Gastrocnemius medialis (tissue), 4 donors: ENCODE data around the gene RFC4. TPM values are rescaled to one million over a fixed set of nuclear protein-coding genes. Genes with fewer than 3 reads are reported as not detected.

Experiments used
- ATAC-seq, 2 donors: fragments of 150-250 bp; one replicate each; pipeline ENCODE4 v1.9.1; 2016
- DNase-seq, 2 donors: peaks; one replicate each; pipeline ENCODE4 v3.0.0-alpha.2; 2019
- H3K27ac ChIP-seq, 4 donors: fragments of 200-600 bp; sonication (generic); 1 replicate in 1 of 4; 2 replicates in 3 of 4; pipeline ENCODE4 v1.5.1; 2016 to 2018; ENCODE audit warnings: mild to moderate bottlenecking in 2 of 4, moderate library complexity in 1 of 4
- H3K27me3 ChIP-seq, 3 donors: fragments of 200-600 bp; sonication (generic) in 2 of 3; 1 replicate in 1 of 3; 2 replicates in 2 of 3; pipeline versions ENCODE4 v1.5.1 to v1.6.0; 2016 to 2019; ENCODE audit warnings: mild to moderate bottlenecking in 1 of 3, moderate library complexity in 1 of 3
- H3K36me3 ChIP-seq, 2 donors: fragments of 200-600 bp; sonication (generic) in 1 of 2; one replicate each; pipeline ENCODE4 v1.5.1; 2017 to 2018
- H3K4me1 ChIP-seq, 2 donors: fragments of 200-600 bp; sonication (generic) in 1 of 2; one replicate each; pipeline ENCODE4 v1.5.1; 2016 to 2017; ENCODE audit warnings: mild to moderate bottlenecking in 2 of 2
- H3K4me3 ChIP-seq, 4 donors: fragments of 200-600 bp; sonication (generic) in 3 of 4; 1 replicate in 1 of 4; 2 replicates in 3 of 4; pipeline ENCODE4 v1.5.1; 2016 to 2019; ENCODE audit warnings: mild to moderate bottlenecking in 2 of 4
- H3K9me3 ChIP-seq, 3 donors: fragments of 200-600 bp; sonication (generic) in 2 of 3; 1 replicate in 1 of 3; 2 replicates in 2 of 3; pipeline ENCODE4 v1.5.1; 2016 to 2019
- POLR2A ChIP-seq, 2 donors: fragments of 450-650 bp; IDR thresholded peaks; one replicate each; pipeline ENCODE4 v1.6.1; 2017; ENCODE audit warnings: antibody characterized with exemption in 2 of 2, mild to moderate bottlenecking in 2 of 2, moderate library complexity in 2 of 2
- in situ Hi-C, 4 donors: fragments of 200-750 bp; cut with MboI; loops; one replicate each; pipeline versions ENCODE4 v1.15.0 to v1.8.0; 2017; ENCODE audit warnings: low sequenced_read_pairs in 4 of 4
- intact Hi-C: fragments of 100-400 bp; cut with DNase I; formaldehyde crosslinking; loops from one replicate; pipeline ENCODE4 v1.15.1; 2023; ENCODE audit warnings: low total_unique reads
- total RNA-seq, 4 donors: library from RNA; depleted of rRNA; stranded (reverse); fragments of >200 nt; gene quantifications; one replicate each; pipeline versions ENCODE4 v1.1.0 to v1.2.3, GENCODE V29; 2016
- TF ChIP-seq, protein P1 (sequence below), 5 experiments: fragments of 450-650 bp in 3 of 5; fragments of 200-600 bp in 2 of 5; sonication (generic) in 2 of 5; IDR thresholded peaks in 4 of 5; conservative IDR thresholded peaks in 1 of 5; 1 replicate in 4 of 5; 2 replicates in 1 of 5; pipeline ENCODE4 v1.5.1; 2016 to 2019; ENCODE audit warnings: antibody characterized with exemption in 5 of 5, mild to moderate bottlenecking in 3 of 5, moderate library complexity in 3 of 5

RFC4 gene
- total RNA-seq, 4 donors from 2014 or later: 4.5 to 15.1 (median 7.3) TPM

DNA sequence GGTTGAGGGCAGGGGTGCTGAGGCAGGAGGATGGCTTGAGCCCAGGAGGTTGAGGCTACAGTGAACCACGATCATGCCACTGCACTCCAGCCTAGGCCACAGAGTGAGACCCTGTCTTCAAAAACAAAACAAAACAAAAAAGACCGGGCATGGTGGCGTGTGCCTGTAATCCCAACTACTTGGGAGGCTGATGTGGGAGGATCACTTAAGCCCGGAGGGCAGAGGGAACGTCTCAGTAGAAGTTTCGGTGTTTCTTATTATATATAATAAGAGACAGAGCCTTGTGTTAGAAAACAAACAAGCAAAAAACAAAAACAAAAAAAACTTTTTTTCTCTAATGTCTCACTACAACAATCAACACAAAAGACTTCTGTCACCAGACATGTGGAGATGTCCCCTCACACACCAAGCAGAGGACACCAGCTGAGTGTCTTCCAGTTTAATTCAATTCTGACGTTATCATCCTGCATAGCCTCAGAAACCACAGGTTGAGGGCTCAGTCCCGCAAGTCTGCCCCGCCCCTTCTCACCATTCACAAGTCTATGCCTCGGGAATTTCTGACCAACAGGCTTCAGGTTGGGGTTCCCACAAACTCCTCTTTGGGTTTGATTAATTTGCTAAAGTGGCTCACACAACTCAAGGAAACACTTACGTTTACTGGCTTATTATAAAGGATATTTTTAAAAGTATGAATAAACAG, 46.9 kb downstream of the RFC4 start:
- intact Hi-C loops (no loop called here), in situ Hi-C loops (no loop called here)
- H3K27me3 ChIP-seq: peaks cover 0 to under 1% (median 0%) of the 10 kb centered on the region in 3 donors
- H3K4me3 ChIP-seq: no peak overlapping the region
- H3K9me3 ChIP-seq: no peaks in the 10 kb centered on the region
- DNase-seq (no peak), ATAC-seq (no peak)
- no peak overlapping the region for H3K27ac ChIP-seq
- no peak for TF ChIP-seq POLR2A (IDR thresholded peaks at IDR 0.05)
- TF ChIP-seq, protein P1, sequence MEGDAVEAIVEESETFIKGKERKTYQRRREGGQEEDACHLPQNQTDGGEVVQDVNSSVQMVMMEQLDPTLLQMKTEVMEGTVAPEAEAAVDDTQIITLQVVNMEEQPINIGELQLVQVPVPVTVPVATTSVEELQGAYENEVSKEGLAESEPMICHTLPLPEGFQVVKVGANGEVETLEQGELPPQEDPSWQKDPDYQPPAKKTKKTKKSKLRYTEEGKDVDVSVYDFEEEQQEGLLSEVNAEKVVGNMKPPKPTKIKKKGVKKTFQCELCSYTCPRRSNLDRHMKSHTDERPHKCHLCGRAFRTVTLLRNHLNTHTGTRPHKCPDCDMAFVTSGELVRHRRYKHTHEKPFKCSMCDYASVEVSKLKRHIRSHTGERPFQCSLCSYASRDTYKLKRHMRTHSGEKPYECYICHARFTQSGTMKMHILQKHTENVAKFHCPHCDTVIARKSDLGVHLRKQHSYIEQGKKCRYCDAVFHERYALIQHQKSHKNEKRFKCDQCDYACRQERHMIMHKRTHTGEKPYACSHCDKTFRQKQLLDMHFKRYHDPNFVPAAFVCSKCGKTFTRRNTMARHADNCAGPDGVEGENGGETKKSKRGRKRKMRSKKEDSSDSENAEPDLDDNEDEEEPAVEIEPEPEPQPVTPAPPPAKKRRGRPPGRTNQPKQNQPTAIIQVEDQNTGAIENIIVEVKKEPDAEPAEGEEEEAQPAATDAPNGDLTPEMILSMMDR (IDR thresholded peaks at IDR 0.05 in 4 of 5, conservative IDR thresholded peaks at IDR 0.05 in 1 of 5): no peak
- H3K36me3 ChIP-seq: no peaks in the 10 kb centered on the region
- H3K4me1 ChIP-seq: no peaks in the 10 kb centered on the region

DNA sequence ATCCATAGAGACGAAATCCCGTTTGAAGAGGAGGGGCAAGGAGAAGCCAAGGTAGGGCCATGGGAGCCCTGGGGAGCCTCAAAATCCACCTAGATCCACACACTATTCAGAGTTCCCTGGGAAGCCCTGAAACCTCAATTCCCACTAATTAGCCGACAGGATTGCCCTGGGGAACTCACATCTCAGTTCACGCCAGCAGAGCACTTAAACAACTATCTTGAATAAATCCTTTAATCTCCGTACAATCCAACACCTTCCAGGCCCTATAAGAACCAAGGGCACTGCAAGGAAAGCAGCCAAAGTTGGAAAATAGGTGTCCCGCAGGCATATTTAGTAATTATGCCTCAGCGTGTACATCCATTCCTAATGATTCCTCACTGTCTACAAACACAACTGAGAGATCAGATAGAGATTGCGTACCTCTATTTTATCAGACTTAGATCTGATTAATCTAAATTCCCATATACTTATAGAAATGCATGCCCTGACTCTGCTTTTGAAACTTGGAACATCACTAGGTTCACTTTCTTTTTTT, 48.5 kb downstream of the RFC4 start:
- ATAC-seq (no peak), DNase-seq (no peak)
- intact Hi-C loops (no loop called here), in situ Hi-C loops (no loop called here)
- H3K27ac ChIP-seq: no peak overlapping the region
- no peaks in the 10 kb centered on the region for H3K4me1 ChIP-seq
- H3K36me3 ChIP-seq: no peaks in the 10 kb centered on the region
- TF ChIP-seq POLR2A (IDR thresholded peaks at IDR 0.05): no peak
- TF ChIP-seq, protein P1 (IDR thresholded peaks at IDR 0.05 in 4 of 5, conservative IDR thresholded peaks at IDR 0.05 in 1 of 5): no peak
- no peaks in the 10 kb centered on the region for H3K9me3 ChIP-seq
- peaks cover 0 to 8% (median 0%) of the 10 kb centered on the region in 3 donors for H3K27me3 ChIP-seq
- no peak overlapping the region for H3K4me3 ChIP-seq

DNA sequence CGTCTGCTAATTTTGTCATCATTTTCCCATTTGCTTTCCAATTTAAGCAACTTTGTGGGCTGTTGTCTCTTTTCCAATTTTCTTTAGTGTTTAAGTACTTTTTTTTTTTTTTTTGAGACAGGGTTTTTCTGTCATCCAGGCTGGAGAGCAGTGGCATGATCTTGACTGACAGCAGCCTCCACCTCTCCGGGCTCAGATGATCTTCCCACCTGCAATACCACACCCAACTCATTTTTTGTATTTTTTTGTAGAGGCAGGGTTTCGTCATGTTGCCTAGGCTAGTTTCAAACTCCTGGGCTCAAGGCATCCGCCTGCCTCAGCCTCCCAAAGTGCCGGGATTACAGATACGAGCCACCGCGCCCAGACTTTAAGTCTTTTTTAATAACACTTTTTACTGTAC, 49.1 kb downstream of the RFC4 start:
- H3K27ac ChIP-seq: no peak overlapping the region
- H3K27me3 ChIP-seq: peaks cover 0 to 8% (median 0%) of the 10 kb centered on the region in 3 donors
- no peaks in the 10 kb centered on the region for H3K36me3 ChIP-seq
- H3K9me3 ChIP-seq: no peaks in the 10 kb centered on the region
- no peaks in the 10 kb centered on the region for H3K4me1 ChIP-seq
- in situ Hi-C loops: no loop called here
- DNase-seq (no peak), ATAC-seq (no peak)
- TF ChIP-seq, protein P1 (IDR thresholded peaks at IDR 0.05 in 4 of 5, conservative IDR thresholded peaks at IDR 0.05 in 1 of 5): no peak
- TF ChIP-seq POLR2A (IDR thresholded peaks at IDR 0.05): no peak
- no peak overlapping the region for H3K4me3 ChIP-seq
- intact Hi-C loops: no loop called here

DNA sequence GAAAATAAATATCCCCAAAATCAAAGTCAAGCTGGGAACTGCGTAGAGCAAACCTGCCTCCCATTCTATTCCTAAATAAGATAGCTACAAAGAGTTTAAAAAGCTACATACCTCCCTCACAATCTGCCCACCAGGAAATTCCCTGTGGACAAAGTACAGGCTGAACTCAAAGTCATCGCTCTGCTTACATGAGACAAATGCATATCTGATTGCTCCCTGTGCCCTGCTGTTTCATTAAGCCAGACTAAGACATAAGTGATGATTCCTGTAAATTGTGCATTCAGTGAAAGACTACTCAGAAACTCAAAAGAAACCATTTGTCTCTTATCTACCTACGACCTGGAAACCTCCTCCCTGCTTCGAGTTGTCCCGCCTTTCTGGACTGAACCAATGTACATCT, 51.4 kb downstream of the RFC4 start:
- intact Hi-C loops: no loop called here
- TF ChIP-seq, protein P1 (IDR thresholded peaks at IDR 0.05 in 4 of 5, conservative IDR thresholded peaks at IDR 0.05 in 1 of 5): no peak
- no peak for TF ChIP-seq POLR2A (IDR thresholded peaks at IDR 0.05)
- in situ Hi-C loops: no loop called here

More for the DNA sequence above, 51.4 kb downstream of the RFC4 start:
- ATAC-seq (no peak), DNase-seq (no peak)
- Histone ChIP-seq H3K27me3 (peaks cover 0 to 8% (median 0%) of the 10 kb centered on the region in 3 donors), H3K9me3 (no peaks in the 10 kb centered on the region), H3K4me1 (no peaks in the 10 kb centered on the region), H3K27ac (no peak overlapping the region), H3K4me3 (no peak overlapping the region), H3K36me3 (no peaks in the 10 kb centered on the region)
